Liver (tissue), 9 donors: ENCODE measurements around the gene SLC8A2. TPM values are rescaled to one million over a fixed set of nuclear protein-coding genes. Genes with fewer than 3 reads are reported as not detected.

ENCODE experiments used
- DNase-seq: peaks from one replicate; pipeline ENCODE4 v3.0.0-alpha.2; 2017; ENCODE audit warnings: low spot score
- H3K27ac ChIP-seq, 2 donors: one replicate each; pipeline ENCODE4 v1.7.0; 2013; ENCODE audit warnings: inconsistent platforms in 2 of 2, low read length in 2 of 2, control low read depth in 1 of 2, low read depth in 1 of 2, mild to moderate bottlenecking in 1 of 2
- H3K27me3 ChIP-seq, 4 donors: one replicate each; pipeline versions ENCODE4 v1.6.1 to v1.7.0; 2013; ENCODE audit warnings: low read length in 3 of 4, inconsistent platforms in 1 of 4, mild to moderate bottlenecking in 1 of 4, moderate library complexity in 1 of 4; ENCODE audit not compliant: control insufficient read depth in 4 of 4, insufficient read depth in 4 of 4
- H3K36me3 ChIP-seq, 4 donors: one replicate each; pipeline versions ENCODE4 v1.6.1 to v1.7.0; 2013; ENCODE audit warnings: low read length in 3 of 4, mild to moderate bottlenecking in 3 of 4, low read depth in 1 of 4, moderate library complexity in 1 of 4; ENCODE audit not compliant: control insufficient read depth in 4 of 4, insufficient read depth in 3 of 4
- H3K4me1 ChIP-seq, 4 donors: one replicate each; pipeline versions ENCODE4 v1.6.1 to v1.7.0; 2013; ENCODE audit warnings: low read length in 3 of 4, mild to moderate bottlenecking in 3 of 4, moderate library complexity in 1 of 4; ENCODE audit not compliant: control insufficient read depth in 4 of 4, insufficient read depth in 4 of 4
- H3K4me3 ChIP-seq, 3 donors: one replicate each; pipeline versions ENCODE4 v1.6.1 to v1.7.0; 2013; ENCODE audit warnings: low read length in 3 of 3, control low read depth in 1 of 3, low read depth in 1 of 3, mild to moderate bottlenecking in 1 of 3
- H3K9ac ChIP-seq, 2 donors: one replicate each; pipeline ENCODE4 v1.7.0; 2013; ENCODE audit warnings: low read length in 2 of 2, mild to moderate bottlenecking in 2 of 2, moderate library complexity in 2 of 2, control low read depth in 1 of 2, low read depth in 1 of 2
- H3K9me3 ChIP-seq, 4 donors: one replicate each; pipeline versions ENCODE4 v1.6.1 to v1.7.0; 2013; ENCODE audit warnings: low read length in 3 of 4; ENCODE audit not compliant: control insufficient read depth in 4 of 4
- ATF3 ChIP-seq: IDR thresholded peaks from 2 replicates; pipeline ENCODE4 v1.6.1; 2016; ENCODE audit warnings: antibody characterized with exemption
- EGR1 ChIP-seq, 2 donors: IDR thresholded peaks; 2 replicates each; pipeline ENCODE4 v1.6.1; 2016 to 2018; ENCODE audit warnings: antibody characterized with exemption in 2 of 2, low read depth in 2 of 2
- FOXA2 ChIP-seq: IDR thresholded peaks from 2 replicates; pipeline ENCODE4 v1.6.1; 2016; ENCODE audit warnings: antibody characterized with exemption
- GABPA ChIP-seq, 2 donors: IDR thresholded peaks in 1 of 2; conservative IDR thresholded peaks in 1 of 2; 2 replicates each; pipeline ENCODE4 v1.6.1; 2016; ENCODE audit warnings: antibody characterized with exemption in 2 of 2, mild to moderate bottlenecking in 1 of 2, moderate library complexity in 1 of 2
- HNF4A ChIP-seq, 2 donors: conservative IDR thresholded peaks; 2 replicates each; pipeline ENCODE4 v1.6.1; 2016; ENCODE audit warnings: antibody characterized with exemption in 2 of 2, mild to moderate bottlenecking in 2 of 2
- HNF4G ChIP-seq: IDR thresholded peaks from 2 replicates; pipeline ENCODE4 v1.6.1; 2016; ENCODE audit warnings: antibody characterized with exemption
- JUND ChIP-seq, 2 donors: IDR thresholded peaks; 2 replicates each; pipeline ENCODE4 v1.6.1; 2016; ENCODE audit warnings: antibody characterized with exemption in 2 of 2
- MAX ChIP-seq: IDR thresholded peaks from 2 replicates; pipeline ENCODE4 v1.6.1; 2016; ENCODE audit warnings: antibody characterized with exemption
- RAD21 ChIP-seq, 2 donors: IDR thresholded peaks; 2 replicates each; pipeline ENCODE4 v1.6.1; 2016; ENCODE audit warnings: antibody characterized with exemption in 2 of 2, mild to moderate bottlenecking in 2 of 2
- REST ChIP-seq: IDR thresholded peaks from 2 replicates; pipeline ENCODE4 v1.6.1; 2016; ENCODE audit warnings: antibody characterized with exemption, mild to moderate bottlenecking
- RXRA ChIP-seq, 2 donors: IDR thresholded peaks; 2 replicates each; pipeline ENCODE4 v1.6.1; 2017 to 2018; ENCODE audit warnings: antibody characterized with exemption in 2 of 2, mild to moderate bottlenecking in 1 of 2
- SP1 ChIP-seq: IDR thresholded peaks from 2 replicates; pipeline ENCODE4 v1.6.1; 2018; ENCODE audit warnings: antibody characterized with exemption, mild to moderate bottlenecking
- TAF1 ChIP-seq: conservative IDR thresholded peaks from 2 replicates; pipeline ENCODE4 v1.6.1; 2016; ENCODE audit warnings: antibody characterized with exemption, mild to moderate bottlenecking
- YY1 ChIP-seq: IDR thresholded peaks from 2 replicates; pipeline ENCODE4 v1.6.1; 2016; ENCODE audit warnings: antibody characterized with exemption, mild to moderate bottlenecking
- WGBS: extraction: QIAGEN DNeasy Blood & Tissue Kit; methylation state at CpG from one replicate; pipeline ENCODE4 v1.1.7; 2013; 5-methylcytosine and 5-hydroxymethylcytosine counted together
- polyA plus RNA-seq, 2 donors: library from polyadenylated mRNA; stranded (reverse) in 1 of 2; unstranded in 1 of 2; fragments of 200-250 nt in 1 of 2; fragments of >200 nt in 1 of 2; fragmentation: Nextera tagmentation in 1 of 2; extraction: Ambion mirVana in 1 of 2; gene quantifications; one replicate each; pipeline versions ENCODE4 v1.2.1 to v1.2.3, GENCODE V29; 2013 to 2015
- total RNA-seq, 2 donors: library from RNA; depleted of rRNA; stranded (reverse); fragments of >200 nt; gene quantifications; one replicate each; pipeline ENCODE4 v1.2.3, GENCODE V29; 2014
- TF ChIP-seq, protein P1 (sequence below): IDR thresholded peaks from 2 replicates; pipeline ENCODE4 v1.6.1; 2016; ENCODE audit warnings: antibody characterized with exemption
- TF ChIP-seq, protein P2 (sequence below): fragments of 150-350 bp; IDR thresholded peaks from 2 replicates; pipeline ENCODE4 v1.5.1; 2017; ENCODE audit warnings: improper control_type of control experiment, low read depth, low read length; ENCODE audit not compliant: missing input control
- donor health status: healthy.
- donor health status: healthy.
- donor health status: healthy.
- donor health status: healthy.
- donor health status: healthy.

The SLC8A2 gene
- total and polyA plus RNA-seq, 4 donors, result 0.01 to 0.25 TPM; not detected in 2

- TF ChIP-seq TAF1, result no peak
- TF ChIP-seq RXRA (IDR thresholded peaks at IDR 0.05), result no peak
- no peak for TF ChIP-seq ATF3
- no peak for TF ChIP-seq HNF4G
- TF ChIP-seq HNF4A (conservative IDR thresholded peaks at IDR 0.05), result no peak
- TF ChIP-seq, protein P1, sequence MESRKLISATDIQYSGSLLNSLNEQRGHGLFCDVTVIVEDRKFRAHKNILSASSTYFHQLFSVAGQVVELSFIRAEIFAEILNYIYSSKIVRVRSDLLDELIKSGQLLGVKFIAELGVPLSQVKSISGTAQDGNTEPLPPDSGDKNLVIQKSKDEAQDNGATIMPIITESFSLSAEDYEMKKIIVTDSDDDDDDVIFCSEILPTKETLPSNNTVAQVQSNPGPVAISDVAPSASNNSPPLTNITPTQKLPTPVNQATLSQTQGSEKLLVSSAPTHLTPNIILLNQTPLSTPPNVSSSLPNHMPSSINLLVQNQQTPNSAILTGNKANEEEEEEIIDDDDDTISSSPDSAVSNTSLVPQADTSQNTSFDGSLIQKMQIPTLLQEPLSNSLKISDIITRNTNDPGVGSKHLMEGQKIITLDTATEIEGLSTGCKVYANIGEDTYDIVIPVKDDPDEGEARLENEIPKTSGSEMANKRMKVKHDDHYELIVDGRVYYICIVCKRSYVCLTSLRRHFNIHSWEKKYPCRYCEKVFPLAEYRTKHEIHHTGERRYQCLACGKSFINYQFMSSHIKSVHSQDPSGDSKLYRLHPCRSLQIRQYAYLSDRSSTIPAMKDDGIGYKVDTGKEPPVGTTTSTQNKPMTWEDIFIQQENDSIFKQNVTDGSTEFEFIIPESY, result no peak
- no peak for TF ChIP-seq JUND (IDR thresholded peaks at IDR 0.05)
- TF ChIP-seq RAD21 (IDR thresholded peaks at IDR 0.05), result no peak
- H3K9ac ChIP-seq, result no peak overlapping the region
- H3K36me3 ChIP-seq, result no peaks in the 10 kb centered on the region
- WGBS, result 19% methylated on average over 28 of the region's 28 CpGs
- DNase-seq, result no peak
- peaks cover 0 to 14% (median 9%) of the 10 kb centered on the region in 4 donors for H3K4me1 ChIP-seq
- no peak overlapping the region for H3K27ac ChIP-seq
- H3K4me3 ChIP-seq, result no peak overlapping the region
- peaks cover 6 to 14% (median 8%) of the 10 kb centered on the region in 4 donors for H3K27me3 ChIP-seq
- H3K9me3 ChIP-seq, result peaks cover 0 to 3% (median under 1%) of the 10 kb centered on the region in 4 donors
Observed at GRCh38 chr19:47446534-47447469, 24.9 kb downstream of the SLC8A2 start.

DNA sequence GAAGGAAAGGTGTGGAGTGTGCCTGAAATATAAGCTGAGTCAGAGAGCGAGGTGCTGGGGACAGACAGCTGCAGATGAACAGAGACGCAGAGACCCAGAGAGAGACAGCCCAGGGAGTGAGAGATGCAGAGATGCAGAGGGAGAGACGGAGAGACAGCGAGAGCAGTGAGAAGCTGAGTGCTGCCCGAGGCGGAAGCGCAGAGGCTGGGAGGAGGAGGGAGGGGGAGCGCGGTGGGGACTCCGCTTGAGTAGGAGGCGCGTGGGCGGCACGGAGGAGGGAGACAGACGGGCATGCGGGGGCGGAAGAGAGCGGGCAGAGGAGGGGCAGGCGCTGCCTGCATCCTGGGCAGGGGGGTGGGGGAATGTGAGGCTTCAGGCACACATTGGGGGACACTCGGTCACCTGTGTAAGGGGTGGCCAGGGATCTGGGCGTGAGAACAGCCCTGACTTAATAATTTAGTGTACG is 25.7 kb downstream of the SLC8A2 start:
- H3K9ac ChIP-seq, result no peak overlapping the region
- peaks cover 0 to 14% (median 9%) of the 10 kb centered on the region in 4 donors for H3K4me1 ChIP-seq
- H3K9me3 ChIP-seq, result peaks cover 0 to 3% (median under 1%) of the 10 kb centered on the region in 4 donors
- H3K27me3 ChIP-seq, result peaks cover 6 to 14% (median 8%) of the 10 kb centered on the region in 4 donors
- no peak for DNase-seq
- TF ChIP-seq SP1, result no peak
- no peak for TF ChIP-seq GABPA (IDR thresholded peaks at IDR 0.05 in 1 of 2, conservative IDR thresholded peaks at IDR 0.05 in 1 of 2)
- TF ChIP-seq EGR1 (IDR thresholded peaks at IDR 0.05; ENCODE audit: low read depth in 2 of 2), result no peak
- no peak for TF ChIP-seq RAD21 (IDR thresholded peaks at IDR 0.05)
- no peak for TF ChIP-seq ATF3
- no peak for TF ChIP-seq YY1
- TF ChIP-seq REST, result no peak
- no peak for TF ChIP-seq RXRA (IDR thresholded peaks at IDR 0.05)
- no peak for TF ChIP-seq MAX
- no peak for TF ChIP-seq HNF4G
- TF ChIP-seq, protein P2, sequence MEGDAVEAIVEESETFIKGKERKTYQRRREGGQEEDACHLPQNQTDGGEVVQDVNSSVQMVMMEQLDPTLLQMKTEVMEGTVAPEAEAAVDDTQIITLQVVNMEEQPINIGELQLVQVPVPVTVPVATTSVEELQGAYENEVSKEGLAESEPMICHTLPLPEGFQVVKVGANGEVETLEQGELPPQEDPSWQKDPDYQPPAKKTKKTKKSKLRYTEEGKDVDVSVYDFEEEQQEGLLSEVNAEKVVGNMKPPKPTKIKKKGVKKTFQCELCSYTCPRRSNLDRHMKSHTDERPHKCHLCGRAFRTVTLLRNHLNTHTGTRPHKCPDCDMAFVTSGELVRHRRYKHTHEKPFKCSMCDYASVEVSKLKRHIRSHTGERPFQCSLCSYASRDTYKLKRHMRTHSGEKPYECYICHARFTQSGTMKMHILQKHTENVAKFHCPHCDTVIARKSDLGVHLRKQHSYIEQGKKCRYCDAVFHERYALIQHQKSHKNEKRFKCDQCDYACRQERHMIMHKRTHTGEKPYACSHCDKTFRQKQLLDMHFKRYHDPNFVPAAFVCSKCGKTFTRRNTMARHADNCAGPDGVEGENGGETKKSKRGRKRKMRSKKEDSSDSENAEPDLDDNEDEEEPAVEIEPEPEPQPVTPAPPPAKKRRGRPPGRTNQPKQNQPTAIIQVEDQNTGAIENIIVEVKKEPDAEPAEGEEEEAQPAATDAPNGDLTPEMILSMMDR, result no peak
- no peak for TF ChIP-seq TAF1
- no peak for TF ChIP-seq FOXA2
- no peaks in the 10 kb centered on the region for H3K36me3 ChIP-seq
- 9% methylated on average over 22 of the region's 22 CpGs for WGBS
- H3K27ac ChIP-seq, result no peak overlapping the region
- no peak overlapping the region for H3K4me3 ChIP-seq
